Measurements from ENCODE around the gene CHRNA1. TPM values are rescaled to one million over a fixed set of nuclear protein-coding genes. Genes with fewer than 3 reads are reported as not detected.

The CHRNA1 gene
- total RNA-seq, 4 donors from 2014 or later: 2.6 to 7.4 (median 3.0) TPM; not detected in 1

DNA sequence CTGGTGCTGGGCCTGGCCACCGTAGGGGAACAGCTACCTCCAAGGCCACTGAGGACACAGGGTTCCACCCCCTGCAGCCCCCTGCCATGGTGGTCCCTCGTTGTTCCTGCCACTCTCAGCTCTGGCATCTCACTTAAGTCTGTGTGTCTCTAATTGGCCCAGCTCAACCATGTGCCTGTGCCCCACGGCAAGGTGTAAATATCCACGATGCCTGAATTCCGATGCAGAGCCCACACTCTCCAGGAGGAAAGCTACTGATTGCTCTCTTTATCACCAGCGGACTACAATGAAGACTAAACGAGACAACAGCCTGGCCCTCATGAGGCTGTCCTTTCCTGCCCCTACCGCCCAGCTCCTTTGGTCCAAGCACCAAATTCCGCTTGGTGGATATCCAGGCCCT lies 17.0 kb upstream of the CHRNA1 start:
- H3K27ac ChIP-seq: no peak overlapping the region
- H3K9me3 ChIP-seq: no peaks in the 10 kb centered on the region
- 79 to 90% methylated on average over 7 to 9 of the region's 9 CpGs for WGBS, 2 donors (ENCODE audit: low coverage in 1 of 2)
- H3K27me3 ChIP-seq: no peaks in the 10 kb centered on the region
- intact Hi-C loops (cut with DNase I; ENCODE audit: low total_unique reads): no loop called here
- in situ Hi-C loops (cut with MboI; ENCODE audit: low pct_ligation_motif_present in 1 of 4, low pct_unique_long_range_greater_than_20kb in 1 of 4, low sequenced_read_pairs in 3 of 4): no loop called here
- no peak for TF ChIP-seq POLR2A (IDR thresholded peaks at IDR 0.05)
- no peak for TF ChIP-seq EP300 (IDR thresholded peaks at IDR 0.05; ENCODE audit: low read depth)
- no peak for TF ChIP-seq POLR2AphosphoS5 (IDR thresholded peaks at IDR 0.05)
- TF ChIP-seq CTCF (IDR thresholded peaks at IDR 0.05): no peak
- H3K36me3 ChIP-seq: no peaks in the 10 kb centered on the region
- DNase-seq: no peak
- peaks cover 0 to 3% (median 0%) of the 10 kb centered on the region in 4 donors for H3K4me1 ChIP-seq
- H3K4me3 ChIP-seq: no peak overlapping the region

DNA sequence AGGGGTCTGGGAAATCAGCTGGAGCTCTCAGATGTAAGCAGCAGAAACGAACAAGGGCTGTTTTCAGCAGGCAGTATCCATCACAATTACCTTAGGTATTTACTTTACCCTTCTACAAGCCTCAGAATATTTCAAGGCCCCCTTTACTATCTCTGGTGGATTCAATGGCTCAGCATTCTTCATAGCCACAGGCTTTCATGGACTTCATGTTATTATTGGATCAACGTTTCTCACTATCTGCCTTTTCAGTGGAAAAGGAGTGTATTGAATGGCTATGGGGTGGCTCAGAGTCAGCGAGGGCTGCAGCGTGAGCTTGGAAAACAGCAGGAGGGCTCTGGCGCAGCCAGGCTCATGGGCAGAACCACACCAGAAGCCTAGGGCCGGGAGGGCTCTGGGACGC lies 16.6 kb upstream of the CHRNA1 start:
- Histone ChIP-seq H3K4me1 (peaks cover 0 to 3% (median 0%) of the 10 kb centered on the region in 4 donors), H3K36me3 (no peaks in the 10 kb centered on the region), H3K27ac (no peak overlapping the region), H3K9me3 (no peaks in the 10 kb centered on the region), H3K4me3 (no peak overlapping the region), H3K27me3 (no peaks in the 10 kb centered on the region)
- intact Hi-C loops (cut with DNase I; ENCODE audit: low total_unique reads): no loop called here
- WGBS, 2 donors (ENCODE audit: low coverage in 1 of 2): 76 to 92% methylated on average over 2 to 7 of the region's 7 CpGs
- DNase-seq: no peak
- TF ChIP-seq CTCF (IDR thresholded peaks at IDR 0.05): no peak
- no peak for TF ChIP-seq POLR2A (IDR thresholded peaks at IDR 0.05)
- no peak for TF ChIP-seq POLR2AphosphoS5 (IDR thresholded peaks at IDR 0.05)
- TF ChIP-seq EP300 (IDR thresholded peaks at IDR 0.05; ENCODE audit: low read depth): no peak
- in situ Hi-C loops (cut with MboI; ENCODE audit: low pct_ligation_motif_present in 1 of 4, low pct_unique_long_range_greater_than_20kb in 1 of 4, low sequenced_read_pairs in 3 of 4): no loop called here

- 83 to 92% methylated on average over 1 to 5 of the region's 5 CpGs for WGBS, 2 donors (ENCODE audit: low coverage in 1 of 2)
- Histone ChIP-seq H3K4me1 (peaks cover 0 to 3% (median 0%) of the 10 kb centered on the region in 4 donors), H3K4me3 (no peak overlapping the region), H3K27ac (no peak overlapping the region), H3K36me3 (no peaks in the 10 kb centered on the region), H3K9me3 (no peaks in the 10 kb centered on the region), H3K27me3 (no peaks in the 10 kb centered on the region)
- DNase-seq: no peak
- intact Hi-C loops (cut with DNase I; ENCODE audit: low total_unique reads): no loop called here
- in situ Hi-C loops (cut with MboI; ENCODE audit: low pct_ligation_motif_present in 1 of 4, low pct_unique_long_range_greater_than_20kb in 1 of 4, low sequenced_read_pairs in 3 of 4): no loop called here
- TF ChIP-seq EP300 (IDR thresholded peaks at IDR 0.05; ENCODE audit: low read depth): no peak
- TF ChIP-seq POLR2A (IDR thresholded peaks at IDR 0.05): no peak
- TF ChIP-seq CTCF (IDR thresholded peaks at IDR 0.05): no peak
- TF ChIP-seq POLR2AphosphoS5 (IDR thresholded peaks at IDR 0.05): no peak
Measured at GRCh38 chr2:174780191-174780840, 16.0 kb upstream of the CHRNA1 start.

GRCh38 chr2:174779361-174779928 lies 15.2 kb upstream of the CHRNA1 start:
- H3K27ac ChIP-seq: no peak overlapping the region
- TF ChIP-seq POLR2AphosphoS5 (IDR thresholded peaks at IDR 0.05) (no peak), CTCF (IDR thresholded peaks at IDR 0.05) (no peak), EP300 (IDR thresholded peaks at IDR 0.05; ENCODE audit: low read depth) (no peak), POLR2A (IDR thresholded peaks at IDR 0.05) (no peak)
- H3K36me3 ChIP-seq: no peaks in the 10 kb centered on the region
- no peak for DNase-seq
- no peaks in the 10 kb centered on the region for H3K27me3 ChIP-seq
- WGBS, 2 donors (ENCODE audit: low coverage in 1 of 2): 82 to 89% methylated on average over 3 to 5 of the region's 5 CpGs
- in situ Hi-C loops (cut with MboI; ENCODE audit: low pct_ligation_motif_present in 1 of 4, low pct_unique_long_range_greater_than_20kb in 1 of 4, low sequenced_read_pairs in 3 of 4) (loop anchor here (10.0 kb wide), 2 partner anchors 205 to 215 kb away; no protein-coding TSS in a partner anchor), intact Hi-C loops (cut with DNase I; ENCODE audit: low total_unique reads) (no loop called here)
- H3K4me3 ChIP-seq: no peak overlapping the region
- H3K4me1 ChIP-seq: peaks cover 0 to 3% (median 0%) of the 10 kb centered on the region in 4 donors
- no peaks in the 10 kb centered on the region for H3K9me3 ChIP-seq
